GM23338 (cell line): Measurements from ENCODE around the gene EMC1. TPM values are rescaled to one million over a fixed set of nuclear protein-coding genes. Genes with fewer than 3 reads are reported as not detected.
A peak's percentile ranks its signal among the peaks of the same experiment; 100 is the strongest.

Source experiments
- ATAC-seq: fragments of 200-7000 bp; cut with Tn5 transposase; 3 replicates; pipeline ENCODE4 v1.9.1; 2020
- DNase-seq: peaks from one replicate; pipeline ENCODE4 v3.0.0-alpha.2; 2015; ENCODE audit warnings: low spot score
- H2AFZ ChIP-seq: fragments of 200-600 bp; sonication (generic); 2 replicates; pipeline ENCODE4 v1.8.0; 2016; ENCODE audit warnings: antibody characterized with exemption, mild to moderate bottlenecking, moderate library complexity
- H3F3A ChIP-seq: fragments of 200-600 bp; sonication (generic); replicated peaks from 2 replicates; pipeline ENCODE4 v1.8.0; 2017; ENCODE audit warnings: antibody characterized with exemption, mixed run types, low read depth
- H3K27ac ChIP-seq: fragments of 200-600 bp; sonication (generic); 2 replicates; pipeline ENCODE4 v1.6.1; 2016; ENCODE audit warnings: low read depth
- H3K27me3 ChIP-seq: fragments of 200-600 bp; sonication (generic); 2 replicates; pipeline ENCODE4 v1.8.0; 2016; ENCODE audit warnings: mild to moderate bottlenecking, mixed run types, moderate library complexity; ENCODE audit not compliant: insufficient read depth
- H3K36me3 ChIP-seq: fragments of 200-600 bp; sonication (generic); 2 replicates; pipeline ENCODE4 v1.8.0; 2016; ENCODE audit warnings: mild to moderate bottlenecking; ENCODE audit not compliant: insufficient read depth
- H3K4me1 ChIP-seq: fragments of 200-600 bp; sonication (generic); 2 replicates; pipeline ENCODE4 v1.8.0; 2016; ENCODE audit warnings: mild to moderate bottlenecking, moderate library complexity; ENCODE audit not compliant: insufficient read depth
- H3K4me2 ChIP-seq: fragments of 200-600 bp; sonication (generic); 2 replicates; pipeline ENCODE4 v1.7.1; 2017; ENCODE audit warnings: mixed run types
- H3K4me3 ChIP-seq: fragments of 200-600 bp; sonication (generic); 2 replicates; pipeline ENCODE4 v1.6.1; 2016; ENCODE audit warnings: mixed run types
- H3K79me2 ChIP-seq: fragments of 200-600 bp; sonication (generic); replicated peaks from 2 replicates; pipeline ENCODE4 v1.8.0; 2017; ENCODE audit warnings: mild to moderate bottlenecking; ENCODE audit not compliant: insufficient read depth
- H3K9me2 ChIP-seq: fragments of 200-600 bp; sonication (generic); 2 replicates; pipeline ENCODE4 v1.8.0; 2017; ENCODE audit not compliant: insufficient read depth
- H4K20me1 ChIP-seq: fragments of 200-600 bp; sonication (generic); replicated peaks from 2 replicates; pipeline ENCODE4 v1.8.0; 2017; ENCODE audit warnings: mild to moderate bottlenecking; ENCODE audit not compliant: insufficient read depth
- H3K27ac Mint-ChIP-seq: 2 replicates; pipeline ENCODE4 v1.8.0; 2020; ENCODE audit warnings: inconsistent platforms, mild to moderate bottlenecking, moderate library complexity, mixed read lengths
- H3K27me3 Mint-ChIP-seq: 3 replicates; pipeline ENCODE4 v1.8.0; 2022; ENCODE audit warnings: low read depth, mild to moderate bottlenecking, moderate library complexity, mixed read lengths, inconsistent platforms; ENCODE audit not compliant: insufficient read depth, poor library complexity
- H3K36me3 Mint-ChIP-seq: 3 replicates; pipeline ENCODE4 v1.8.0; 2021; ENCODE audit warnings: low read depth, mild to moderate bottlenecking, inconsistent platforms, moderate library complexity, mixed read lengths
- H3K4me1 Mint-ChIP-seq: 3 replicates; pipeline ENCODE4 v1.8.0; 2020; ENCODE audit warnings: mild to moderate bottlenecking, inconsistent platforms, mixed read lengths
- H3K4me3 Mint-ChIP-seq: 3 replicates; pipeline ENCODE4 v1.8.0; 2021; ENCODE audit warnings: moderate library complexity, mild to moderate bottlenecking, inconsistent platforms, mixed read lengths
- H3K9me3 Mint-ChIP-seq: 3 replicates; pipeline ENCODE4 v1.8.0; 2020; ENCODE audit warnings: moderate library complexity, mild to moderate bottlenecking, inconsistent platforms, mixed read lengths
- CREB1 ChIP-seq: fragments of 250-450 bp; sonication (Bioruptor Pico); IDR thresholded peaks from 2 replicates; pipeline ENCODE4 v1.5.0; 2020; ENCODE audit warnings: low read depth, mild to moderate bottlenecking, moderate library complexity
- CTCF ChIP-seq, 2 experiments: fragments of 200-600 bp in 1 of 2; sonication (generic) in 1 of 2; conservative IDR thresholded peaks; 2 replicates each; pipeline versions ENCODE4 v1.5.1 to v1.6.1; 2016 to 2017; ENCODE audit warnings: antibody characterized with exemption in 2 of 2, low read depth in 2 of 2, mild to moderate bottlenecking in 2 of 2, moderate library complexity in 1 of 2
- ETS1 ChIP-seq: IDR thresholded peaks from 2 replicates; pipeline ENCODE4 v1.6.1; 2016; ENCODE audit warnings: antibody characterized with exemption
- EZH2 ChIP-seq: fragments of 200-600 bp; sonication (generic); IDR thresholded peaks from one replicate; pipeline ENCODE4 v1.8.0; 2017; ENCODE audit warnings: antibody characterized with exemption, mild to moderate bottlenecking, low read depth; ENCODE audit not compliant: unreplicated experiment
- EZH2phosphoT487 ChIP-seq: fragments of 200-600 bp; sonication (generic); IDR thresholded peaks from one replicate; pipeline ENCODE4 v1.8.1; 2018; ENCODE audit warnings: antibody characterized with exemption; ENCODE audit not compliant: unreplicated experiment
- JUNB ChIP-seq: IDR thresholded peaks from one replicate; pipeline ENCODE4 v1.6.1; 2016; ENCODE audit warnings: antibody characterized with exemption; ENCODE audit not compliant: unreplicated experiment
- NANOG ChIP-seq: IDR thresholded peaks from 2 replicates; pipeline ENCODE4 v1.6.1; 2016; ENCODE audit warnings: antibody characterized with exemption, borderline replicate concordance
- POLR2AphosphoS5 ChIP-seq: IDR thresholded peaks from 2 replicates; pipeline ENCODE4 v1.6.1; 2016; ENCODE audit warnings: antibody characterized with exemption, low read depth
- REST ChIP-seq: IDR thresholded peaks from one replicate; pipeline ENCODE4 v1.6.1; 2018; ENCODE audit warnings: antibody characterized with exemption; ENCODE audit not compliant: unreplicated experiment
- STAT1 ChIP-seq: IDR thresholded peaks from one replicate; pipeline ENCODE4 v1.6.1; 2016; ENCODE audit warnings: antibody characterized with exemption; ENCODE audit not compliant: unreplicated experiment
- ZNF114 ChIP-seq: fragments of 250-450 bp; sonication (Bioruptor Pico); IDR thresholded peaks from 2 replicates; pipeline ENCODE4 v1.5.0; 2020; ENCODE audit warnings: mild to moderate bottlenecking, moderate library complexity
- ZNF462 ChIP-seq: fragments of 250-450 bp; sonication (Bioruptor Pico); IDR thresholded peaks from 2 replicates; pipeline ENCODE4 v1.5.0; 2020; ENCODE audit warnings: mild to moderate bottlenecking, moderate library complexity
- polyA plus RNA-seq: library from polyadenylated mRNA; unstranded; fragments of >200 nt; fragmentation: Nextera tagmentation; extraction: Ambion mirVana; gene quantifications from 2 replicates; pipeline ENCODE4 v1.2.1, GENCODE V29; 2016
- total RNA-seq: library from RNA; depleted of rRNA; stranded (reverse); fragments of >200 nt; shearing (Covaris generic); gene quantifications from 2 replicates; pipeline ENCODE4 v1.2.3, GENCODE V29; 2014

Gene EMC1
- total and polyA plus RNA-seq, 2 experiments from 2014 or later: 17.6 to 53.0 TPM

GRCh38 chr1:19205403-19205802, 45.9 kb downstream of the EMC1 start:
- no peak overlapping the region for H3K4me3 Mint-ChIP-seq
- Histone ChIP-seq H3K4me1 (peaks cover 15% of the 10 kb centered on the region), H3K9me2 (no peaks in the 10 kb centered on the region), H3K4me2 (no peak overlapping the region), H2AFZ (no peak overlapping the region), H3K4me3 (no peak overlapping the region), H3K79me2 (peaks cover 94% of the 10 kb centered on the region), H3F3A (peaks cover under 1% of the 10 kb centered on the region; the same call in 1 of the 2 replicates), H4K20me1 (peaks cover 69% of the 10 kb centered on the region), H3K36me3 (no peaks in the 10 kb centered on the region; the same call in 1 of the 2 replicates), H3K27me3 (no peaks in the 10 kb centered on the region), H3K27ac (no peak overlapping the region)
- H3K9me3 Mint-ChIP-seq: no peaks in the 10 kb centered on the region
- H3K36me3 Mint-ChIP-seq: peaks cover 5% of the 10 kb centered on the region; the same call in 2 of the 3 replicates
- 0 out of 2 replicates have a peak overlapping the region, but pooled peaks have one; percentile 15 for H3K27ac Mint-ChIP-seq
- TF ChIP-seq ZNF462: no peak
- TF ChIP-seq CTCF (conservative IDR thresholded peaks at IDR 0.05; ENCODE audit: low read depth in 2 of 2): no peak
- no peak for TF ChIP-seq JUNB
- TF ChIP-seq ZNF114 (CRISPR knock-in tag): no peak
- no peak for TF ChIP-seq NANOG
- TF ChIP-seq EZH2phosphoT487: no peak
- no peak for TF ChIP-seq STAT1
- no peak for TF ChIP-seq CREB1 (CRISPR knock-in tag)
- no peak for TF ChIP-seq POLR2AphosphoS5
- TF ChIP-seq EZH2: no peak
- no peak for TF ChIP-seq REST
- no peak for TF ChIP-seq ETS1
- H3K4me1 Mint-ChIP-seq: peaks cover 11% of the 10 kb centered on the region
- peaks cover 3% of the 10 kb centered on the region for H3K27me3 Mint-ChIP-seq
- no peak for ATAC-seq
- DNase-seq: no peak
